HG03135 (cell line): ENCODE measurements around the gene SPCS3.
"Not testable (repeated sequence)": the region's sequence is repeated elsewhere in the genome, so short reads cannot be mapped to it uniquely, and the experiment has no call there.

Experiments
- ATAC-seq: cut with Tn5 transposase; IDR thresholded peaks from one replicate; pipeline ENCODE4 v1.9.1; 2021; ENCODE audit warnings: mild to moderate bottlenecking, moderate library complexity; ENCODE audit not compliant: unreplicated experiment

Gene SPCS3

DNA sequence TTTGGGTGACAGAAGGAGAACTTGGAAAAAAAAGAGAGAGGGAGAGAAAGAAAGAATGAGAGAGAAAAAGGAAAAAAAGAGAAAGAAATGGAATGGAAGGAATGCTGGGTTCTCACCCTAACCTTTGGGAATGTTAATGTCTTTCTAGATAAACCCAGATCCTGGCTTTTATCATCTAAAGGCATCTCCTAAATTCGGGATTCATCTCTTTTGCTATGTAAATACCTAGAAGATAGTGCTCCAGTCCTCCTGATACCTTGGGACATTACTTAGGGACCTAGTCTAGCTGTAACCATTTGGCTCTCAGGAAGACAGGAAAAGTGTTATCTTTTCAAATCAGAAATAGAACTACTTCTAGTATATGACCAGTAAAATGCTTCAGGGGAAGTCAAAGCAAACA, 15.8 kb upstream of the SPCS3 start:
- ATAC-seq, result no peak

DNA sequence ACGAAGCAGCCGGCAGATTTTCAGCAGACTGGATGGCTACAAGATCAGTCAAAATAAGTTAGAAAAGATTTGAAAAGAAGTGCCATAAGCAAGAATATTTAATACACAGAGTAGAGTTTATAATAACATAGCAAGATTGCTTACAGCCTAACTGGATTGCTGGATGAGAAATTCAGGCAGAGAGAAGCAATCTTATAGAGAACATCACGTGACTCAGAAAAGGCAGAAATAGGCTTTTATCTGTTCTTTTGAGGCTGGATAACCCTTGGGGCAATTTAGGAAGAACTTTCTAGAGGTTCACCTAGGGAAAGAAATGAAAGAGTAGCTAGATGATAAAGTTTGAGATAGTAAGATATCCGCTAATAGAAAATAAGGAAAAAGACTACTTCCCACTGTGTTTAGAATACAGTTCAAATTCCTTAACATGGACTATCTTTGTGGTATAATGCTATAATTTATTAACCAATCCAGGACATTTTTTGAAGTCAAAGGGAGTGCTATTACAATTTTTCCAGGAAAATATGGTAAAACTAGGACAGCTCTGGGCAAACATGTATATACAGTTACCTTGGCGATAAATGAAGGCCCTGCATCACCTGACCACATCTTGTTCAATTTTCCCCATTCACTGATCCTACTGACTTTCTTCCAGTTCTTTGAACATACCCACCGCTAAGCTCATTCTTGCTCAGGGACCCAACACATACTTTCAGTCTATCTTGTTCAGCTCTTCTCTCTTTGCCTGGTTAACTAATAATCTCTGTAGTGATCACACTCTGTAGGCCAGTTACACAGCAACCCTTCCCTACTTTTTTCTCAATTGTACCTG, 12.7 kb upstream of the SPCS3 start:
- ATAC-seq, result no peak

DNA sequence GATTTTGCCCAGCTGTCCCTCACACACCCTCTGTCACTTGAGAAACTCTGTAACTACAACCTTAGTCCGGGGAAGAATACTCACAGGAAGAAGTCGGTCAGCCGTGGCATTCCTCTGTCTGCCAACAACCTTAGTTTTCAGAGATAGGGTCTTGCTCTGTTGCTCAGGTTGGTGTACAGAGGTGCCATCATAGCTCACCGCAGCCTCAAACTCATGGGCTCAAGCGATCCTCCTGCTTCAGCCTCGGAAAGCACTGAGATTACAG, 12.2 kb upstream of the SPCS3 start:
- no peak for ATAC-seq

DNA sequence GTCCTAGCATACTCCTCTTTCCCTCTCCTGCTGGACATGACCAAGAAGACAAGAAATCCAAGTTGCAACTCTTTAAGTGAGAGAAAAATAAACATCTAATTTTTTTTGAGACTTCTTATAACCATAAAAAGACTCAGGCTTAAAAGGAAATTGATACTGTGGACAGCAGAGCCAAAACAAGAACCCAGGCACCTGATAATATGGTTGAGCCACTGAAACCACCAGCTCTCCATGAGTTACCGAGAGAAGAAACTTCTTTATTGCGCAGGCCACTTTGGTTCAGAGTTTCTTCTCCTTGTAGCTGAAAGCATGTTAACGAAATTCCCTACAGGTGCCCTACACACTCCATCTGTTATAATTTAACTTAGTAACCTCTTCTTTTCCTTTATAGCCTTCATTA, 11.3 kb upstream of the SPCS3 start:
- ATAC-seq, result peak; percentile 31

DNA sequence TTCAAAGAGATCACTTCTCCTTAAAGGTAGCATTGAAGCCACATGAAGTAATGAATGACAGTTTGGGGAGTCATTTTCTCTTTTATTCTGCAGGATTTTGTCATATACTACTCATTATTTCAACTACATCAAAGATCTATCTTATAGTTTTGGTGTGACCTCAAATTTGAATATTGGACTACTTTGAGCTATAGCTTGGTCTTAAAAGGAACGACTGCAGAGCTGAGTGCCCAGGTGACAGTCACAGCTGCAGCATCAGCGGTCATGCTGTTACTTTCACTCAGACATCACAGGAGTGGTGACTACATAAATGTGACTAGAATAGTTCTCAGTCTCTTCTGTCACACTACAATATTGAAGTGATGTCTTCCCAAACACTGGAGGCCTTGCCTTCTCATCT, 10.7 kb upstream of the SPCS3 start:
- ATAC-seq, result peak; percentile 99

DNA sequence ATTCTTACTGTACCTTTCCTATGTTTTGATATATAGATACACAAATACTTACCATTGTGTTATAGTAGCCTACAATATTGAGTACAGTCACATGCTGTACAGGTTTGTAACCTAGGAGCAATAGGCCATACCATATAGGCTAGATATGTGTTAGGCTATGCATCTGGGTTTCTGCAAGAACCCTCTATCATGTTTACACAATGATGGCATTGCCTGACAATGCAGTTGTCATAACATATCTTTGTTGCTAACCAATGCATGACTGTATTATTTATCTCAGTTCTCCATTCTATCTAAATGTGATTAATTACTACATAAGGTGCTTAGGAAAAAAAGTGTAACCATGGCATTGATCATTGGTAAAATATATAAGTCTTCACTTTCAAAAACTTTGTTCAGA, 10.0 kb upstream of the SPCS3 start:
- ATAC-seq, result no peak

DNA sequence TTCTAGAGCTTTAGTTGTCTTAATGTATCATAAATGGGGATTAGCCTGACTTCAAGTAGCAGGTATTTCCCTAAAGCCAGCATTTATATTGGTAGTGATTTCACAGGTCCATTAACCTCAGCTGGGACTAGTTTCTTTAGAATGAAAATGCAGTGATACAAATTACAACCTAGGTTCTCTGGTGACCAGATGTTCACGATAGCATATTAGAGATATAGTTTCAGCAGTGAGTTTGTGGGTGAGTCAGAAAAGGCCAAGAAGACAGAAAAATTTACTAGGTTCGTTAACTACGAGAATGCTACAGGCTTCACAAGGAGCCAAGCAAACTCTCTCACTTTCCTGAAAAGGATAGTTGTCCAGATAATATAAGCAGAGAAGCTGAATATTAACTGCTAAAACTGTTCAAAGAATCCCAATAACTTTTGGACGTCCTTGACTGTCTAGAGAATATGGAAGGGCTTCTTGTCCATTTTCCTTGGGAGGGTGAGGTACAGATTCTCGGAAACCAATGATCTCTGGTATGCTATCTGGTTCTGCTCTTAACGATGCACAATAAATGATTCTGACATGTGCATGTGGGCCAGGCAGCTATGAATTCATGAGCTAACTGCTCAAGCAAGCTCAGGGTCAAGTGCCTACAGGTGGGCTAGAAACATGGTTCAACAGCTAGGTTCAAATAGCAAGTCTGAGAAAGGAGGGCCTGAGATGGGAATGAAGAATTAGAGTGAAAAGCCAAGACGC, 6.0 kb upstream of the SPCS3 start:
- no peak for ATAC-seq

DNA sequence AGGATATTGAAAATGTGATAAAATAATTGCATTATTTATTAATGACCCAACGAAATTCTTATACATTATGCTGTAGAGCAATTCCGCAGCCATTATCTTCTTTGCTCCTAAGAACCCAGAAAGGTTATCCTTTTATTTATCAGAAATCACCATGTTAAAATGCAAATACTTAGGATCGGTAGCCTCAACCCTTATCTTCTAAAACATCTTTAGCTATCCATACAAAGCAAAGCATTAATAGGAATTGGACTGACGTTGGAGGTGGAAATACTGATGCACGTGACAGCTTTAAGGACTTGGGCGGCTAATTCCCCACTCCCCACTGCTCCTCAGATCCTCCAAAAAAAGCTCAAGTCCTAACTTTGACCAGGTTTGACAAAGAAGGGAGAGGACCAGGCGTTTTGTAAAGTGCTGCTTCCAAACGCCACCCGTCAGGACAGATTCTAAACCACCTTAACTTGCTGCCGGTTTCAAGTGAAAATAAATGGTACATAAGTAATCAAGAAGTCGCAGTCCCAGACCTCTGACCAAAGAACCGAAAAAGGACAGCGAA, 539 bp upstream of the SPCS3 start:
- no peak for ATAC-seq

DNA sequence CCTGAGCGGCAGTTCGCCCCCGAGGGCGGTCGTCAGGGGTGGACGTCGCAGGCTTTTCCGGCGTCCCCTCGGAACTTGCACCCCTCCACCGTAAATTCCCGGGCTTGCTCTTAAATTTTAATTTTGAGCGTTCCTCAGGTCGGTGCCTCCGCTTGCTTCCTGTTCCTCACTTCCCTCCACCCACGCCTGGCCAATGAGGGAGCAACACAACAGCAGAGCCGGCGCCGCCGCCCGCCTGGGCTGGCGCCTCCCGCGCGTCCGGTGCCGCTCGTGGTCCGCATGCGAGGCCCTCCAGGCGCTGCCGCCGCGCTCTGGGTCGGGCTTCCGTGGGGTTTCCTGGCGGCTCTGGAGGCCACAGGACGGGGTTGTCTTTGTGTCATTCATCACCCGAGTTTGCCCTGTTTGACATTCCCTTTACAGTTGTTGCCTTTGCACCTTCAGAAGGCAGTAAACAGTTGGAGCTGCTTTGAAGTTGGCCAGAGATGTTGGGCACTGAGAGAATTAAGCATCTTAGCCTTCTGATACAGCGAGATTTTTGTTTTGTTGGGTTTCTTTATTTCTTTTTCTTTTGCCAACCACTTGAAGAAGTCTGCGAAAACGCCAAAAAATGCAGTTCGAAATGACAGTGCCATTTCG, 692 bp downstream of the SPCS3 start:
- ATAC-seq, result peak; percentile 77

DNA sequence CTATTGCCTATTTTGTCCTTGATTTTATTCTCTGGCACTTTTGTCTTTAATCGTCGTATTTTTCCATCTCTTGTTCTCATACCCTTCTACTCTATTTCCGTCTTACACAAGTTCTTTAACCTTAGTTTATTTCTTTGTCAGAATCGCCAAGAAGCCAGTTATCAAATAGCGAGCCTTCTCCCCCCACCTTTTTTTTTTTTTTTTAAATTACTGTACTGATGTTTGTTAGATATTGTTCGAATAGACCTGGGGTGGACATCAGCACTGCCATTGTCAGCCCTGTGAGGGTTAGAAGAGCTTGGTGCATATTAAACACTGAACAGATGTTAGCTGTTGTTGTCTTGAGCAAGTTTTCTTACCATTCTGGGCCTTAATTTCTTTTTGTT, 1.2 kb downstream of the SPCS3 start:
- ATAC-seq, result no peak

DNA sequence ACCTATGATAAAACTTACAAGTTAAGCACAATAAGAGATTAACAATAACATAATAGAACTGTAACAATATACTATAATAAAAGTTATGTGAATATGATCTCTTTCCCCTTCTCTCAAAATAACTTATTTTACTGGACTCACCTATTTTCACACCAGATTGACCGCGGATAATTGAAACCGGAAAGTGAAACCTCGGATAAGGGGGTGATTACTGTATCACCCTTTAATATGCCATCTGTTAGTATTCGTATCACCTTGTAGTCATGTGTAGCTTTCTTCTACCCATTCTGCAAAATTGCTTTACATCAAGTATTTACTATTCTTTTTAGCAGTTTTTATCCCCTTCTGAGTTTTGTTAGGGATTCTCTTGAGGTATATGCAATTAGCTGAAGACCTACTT, 1.8 kb downstream of the SPCS3 start:
- ATAC-seq, result no peak

DNA sequence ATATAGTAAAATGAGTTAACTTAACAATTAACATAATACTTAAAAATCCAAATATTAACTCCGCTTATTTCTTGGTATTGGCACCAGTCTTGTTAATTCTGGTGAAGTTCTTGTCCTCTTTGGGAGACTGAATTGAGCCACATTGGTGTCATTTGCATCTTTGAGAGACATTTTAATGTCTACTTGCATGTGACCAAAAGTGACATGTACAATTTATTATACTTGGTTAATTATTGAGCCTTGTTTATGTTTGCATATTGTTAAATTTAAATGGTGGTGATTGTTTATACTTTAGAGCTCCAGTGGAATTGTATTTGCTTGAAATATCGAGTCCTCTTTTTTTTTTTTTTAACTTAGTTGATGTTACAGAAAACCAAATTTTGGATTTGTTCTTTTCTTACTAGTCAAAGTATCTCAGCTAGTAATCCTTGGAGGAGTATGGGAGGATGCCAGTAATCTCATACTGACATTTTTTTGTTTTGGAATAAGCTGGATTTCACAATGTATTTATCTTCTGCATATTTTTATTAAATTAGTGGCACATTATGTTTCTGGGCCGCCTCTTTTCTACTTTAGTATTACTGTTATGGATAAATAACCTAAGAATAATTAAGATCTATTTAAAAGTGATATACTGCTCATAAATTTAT, 3.9 kb downstream of the SPCS3 start:
- no peak for ATAC-seq

DNA sequence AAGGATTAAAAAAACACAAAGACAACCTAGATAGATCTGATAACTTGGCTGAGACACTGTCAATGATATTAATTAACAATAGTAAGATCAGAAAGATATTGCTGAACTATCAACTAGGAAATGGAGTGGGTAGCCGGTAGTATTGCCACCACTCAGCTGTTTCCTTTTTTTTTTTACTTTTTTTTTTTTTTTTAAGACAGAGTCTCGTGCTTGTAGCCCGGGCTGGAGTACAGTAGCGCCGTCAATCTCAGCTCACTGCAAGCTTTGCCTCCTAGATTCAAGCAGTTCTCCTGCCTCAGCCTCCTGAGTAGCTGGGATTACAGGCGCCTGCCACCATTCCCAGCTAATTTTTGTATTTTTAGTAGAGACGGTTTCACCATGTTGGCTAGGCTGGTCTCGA, 5.1 kb downstream of the SPCS3 start:
- not testable (repeated sequence) for ATAC-seq

DNA sequence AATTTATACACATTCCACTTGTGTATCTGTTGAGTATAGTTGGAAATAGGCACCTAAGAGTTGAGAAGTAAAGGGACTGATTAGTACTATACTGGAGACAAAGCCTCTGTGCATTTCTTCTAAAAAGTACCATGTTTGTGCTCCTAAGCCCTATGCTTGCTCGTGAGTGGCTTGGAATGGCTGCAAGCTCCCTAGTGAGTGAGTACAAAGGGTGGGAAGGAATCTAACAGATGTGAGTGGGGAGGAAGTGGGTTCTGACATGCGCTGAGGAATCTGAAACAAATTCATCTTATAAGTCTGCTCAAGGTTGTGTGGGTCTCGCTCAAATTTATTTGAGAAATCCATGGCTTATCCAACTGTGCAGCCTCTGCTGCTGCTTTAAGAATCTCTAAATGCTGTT, 13.3 kb downstream of the SPCS3 start:
- no peak for ATAC-seq

DNA sequence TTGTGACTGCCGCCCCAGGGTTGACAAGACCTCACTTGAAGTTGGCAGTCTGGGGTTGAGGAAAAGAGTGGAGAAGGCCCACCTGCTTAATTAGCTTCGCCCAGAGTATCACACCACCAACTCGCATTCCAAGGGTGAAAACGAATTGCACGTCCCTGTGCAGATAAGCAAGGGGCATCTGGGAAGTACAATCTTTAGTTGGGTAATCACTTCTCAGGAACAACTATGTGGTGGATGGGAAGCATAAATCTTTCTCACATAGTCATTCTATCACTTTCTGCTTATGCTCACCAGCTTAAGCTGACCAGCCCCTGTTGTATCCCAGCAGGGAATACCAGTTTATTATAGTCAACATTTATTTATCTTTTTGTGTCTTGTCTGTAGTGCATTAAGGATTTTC, 14.3 kb downstream of the SPCS3 start:
- no peak for ATAC-seq

DNA sequence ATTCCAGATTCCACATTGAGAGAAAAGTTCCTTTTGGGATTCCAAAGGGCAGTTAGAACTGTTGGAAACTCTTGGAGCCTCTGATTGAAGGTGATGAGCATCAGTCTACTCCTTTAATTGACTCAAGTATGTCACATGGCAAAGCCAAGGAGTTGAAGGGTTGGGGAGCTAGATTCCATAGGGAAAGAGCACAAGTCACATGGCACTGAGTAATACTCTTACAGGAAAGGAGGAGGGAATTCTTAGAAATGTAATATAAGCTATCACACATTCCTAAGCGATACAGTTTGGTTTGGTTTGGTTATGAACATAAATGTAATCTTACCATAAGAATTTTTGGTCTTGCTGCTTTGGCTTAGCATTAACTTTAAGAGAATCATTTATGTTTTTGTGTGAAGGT, 15.7 kb downstream of the SPCS3 start:
- no peak for ATAC-seq

DNA sequence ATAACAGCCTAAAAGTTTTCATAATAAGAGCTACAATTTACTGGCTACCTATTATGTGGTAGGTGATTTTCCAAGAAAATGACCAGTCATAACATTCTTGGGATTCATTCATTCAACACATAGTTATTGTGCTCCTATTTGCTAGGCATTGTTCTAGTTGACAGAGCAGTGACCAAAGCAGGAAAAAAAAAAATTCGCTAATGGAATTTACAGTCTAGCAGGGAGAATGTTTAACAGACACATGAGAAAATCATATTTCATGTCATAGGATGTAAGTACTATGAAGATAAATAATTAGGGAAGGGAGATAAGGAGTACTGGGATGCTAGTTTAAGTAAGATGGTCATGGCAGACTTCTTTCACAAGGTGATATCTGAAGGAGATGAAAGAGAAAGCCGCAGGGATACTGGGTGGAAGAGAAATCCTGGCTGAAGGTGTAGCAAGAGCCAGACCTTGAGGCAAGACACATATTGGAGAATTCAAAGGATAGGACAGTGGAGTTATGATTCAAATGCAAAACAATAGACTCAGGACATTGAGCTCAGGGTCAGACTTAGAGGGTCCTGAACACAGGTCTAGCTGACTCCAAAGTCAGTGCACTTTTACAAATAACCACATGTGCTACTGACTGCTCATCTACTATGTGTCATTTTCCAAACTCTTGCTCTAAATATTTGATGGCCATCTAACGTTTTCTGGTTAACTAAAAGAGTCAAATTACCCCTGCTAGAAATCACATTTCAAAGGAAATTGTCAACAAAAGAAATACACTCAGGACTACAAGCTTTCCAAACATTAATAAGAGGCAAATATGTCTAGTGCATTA, 20.4 kb downstream of the SPCS3 start:
- no peak for ATAC-seq

DNA sequence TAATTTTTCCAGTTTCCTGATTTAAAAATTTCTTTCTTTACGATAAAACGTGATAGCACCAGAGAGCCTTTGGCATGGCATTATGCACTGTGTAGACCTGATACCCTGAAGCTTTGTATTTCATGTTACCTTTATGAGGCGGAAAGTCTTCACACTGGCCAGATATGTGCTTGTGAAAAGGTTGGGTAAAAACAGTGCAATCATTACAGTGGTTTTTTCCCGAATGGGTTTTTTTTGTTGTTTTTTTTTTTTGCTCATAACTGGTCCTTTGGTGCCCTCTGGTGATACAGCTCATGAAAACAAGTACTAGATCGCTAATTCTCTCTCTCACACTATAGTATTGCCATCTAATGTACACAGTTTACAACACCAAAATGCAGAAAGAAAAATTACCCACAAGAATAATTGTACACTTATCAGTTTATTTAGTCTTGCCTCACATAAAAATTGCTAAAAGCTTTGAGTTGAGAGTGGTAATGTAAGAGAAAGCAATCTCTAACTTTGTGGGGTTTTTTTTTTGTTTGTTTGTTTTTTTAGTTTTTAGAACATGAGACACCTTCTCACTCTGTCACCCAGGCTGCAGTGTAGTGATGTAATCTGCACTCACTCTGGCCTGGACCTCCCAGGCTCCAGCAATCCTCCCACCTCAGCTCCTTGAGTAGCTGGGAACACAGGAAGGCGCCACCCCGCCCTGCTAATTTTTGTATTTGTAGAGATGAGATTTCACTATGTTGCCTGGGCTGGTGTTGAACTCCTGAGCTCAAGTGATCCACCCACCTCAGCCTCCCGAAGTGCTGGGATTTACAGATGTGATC, 21.3 kb downstream of the SPCS3 start:
- no peak for ATAC-seq

DNA sequence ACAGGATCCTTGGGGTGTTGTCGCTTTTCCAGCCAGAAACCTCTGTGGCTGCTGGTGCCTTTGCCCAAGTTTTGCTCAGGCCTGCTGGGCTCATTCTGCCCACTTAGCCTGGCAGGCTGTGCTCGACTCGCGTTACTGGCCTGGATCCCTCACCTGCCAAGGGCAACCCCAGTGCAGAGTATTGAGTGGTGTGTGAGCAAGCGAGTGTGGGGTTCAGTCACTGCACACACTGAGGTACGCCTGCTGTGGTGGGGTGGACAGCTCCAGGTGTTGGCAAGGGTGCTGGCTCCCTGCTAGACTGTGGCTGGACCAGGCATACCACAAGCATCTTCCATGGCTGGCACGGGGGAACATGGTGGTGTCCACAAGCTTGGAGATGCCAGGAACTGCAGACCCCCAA, 22.6 kb downstream of the SPCS3 start:
- no peak for ATAC-seq

DNA sequence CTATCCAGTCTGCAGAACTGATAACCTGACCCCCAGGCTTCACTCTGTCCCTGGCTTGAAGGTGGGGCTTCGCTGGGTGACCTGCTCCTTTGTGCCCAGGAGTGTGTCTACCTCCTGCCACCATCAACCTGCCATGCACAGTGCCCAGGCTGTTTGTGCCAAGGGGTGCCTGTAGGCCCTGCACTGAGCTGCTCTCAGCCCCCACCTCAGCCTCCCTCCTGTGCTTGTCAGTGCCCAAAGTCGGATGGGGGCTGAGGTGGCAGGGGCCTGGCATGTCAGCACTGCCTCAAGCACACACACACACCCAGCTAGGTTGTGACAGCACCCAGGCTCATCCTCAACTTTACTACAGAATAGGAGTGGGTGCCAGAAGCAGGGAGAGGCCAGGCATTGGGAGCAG, 23.5 kb downstream of the SPCS3 start:
- ATAC-seq, result no peak
